Liver (tissue), 9 donors: ENCODE results near the gene ANKRD33B. TPM values are rescaled to one million over a fixed set of nuclear protein-coding genes. Genes with fewer than 3 reads are reported as not detected.

ENCODE experiments used
- DNase-seq: peaks from one replicate; pipeline ENCODE4 v3.0.0-alpha.2; 2017; ENCODE audit warnings: low spot score
- H3K27ac ChIP-seq, 2 donors: one replicate each; pipeline ENCODE4 v1.7.0; 2013; ENCODE audit warnings: inconsistent platforms in 2 of 2, low read length in 2 of 2, control low read depth in 1 of 2, low read depth in 1 of 2, mild to moderate bottlenecking in 1 of 2
- H3K27me3 ChIP-seq, 4 donors: one replicate each; pipeline versions ENCODE4 v1.6.1 to v1.7.0; 2013; ENCODE audit warnings: low read length in 3 of 4, inconsistent platforms in 1 of 4, mild to moderate bottlenecking in 1 of 4, moderate library complexity in 1 of 4; ENCODE audit not compliant: control insufficient read depth in 4 of 4, insufficient read depth in 4 of 4
- H3K36me3 ChIP-seq, 4 donors: one replicate each; pipeline versions ENCODE4 v1.6.1 to v1.7.0; 2013; ENCODE audit warnings: low read length in 3 of 4, mild to moderate bottlenecking in 3 of 4, low read depth in 1 of 4, moderate library complexity in 1 of 4; ENCODE audit not compliant: control insufficient read depth in 4 of 4, insufficient read depth in 3 of 4
- H3K4me1 ChIP-seq, 4 donors: one replicate each; pipeline versions ENCODE4 v1.6.1 to v1.7.0; 2013; ENCODE audit warnings: low read length in 3 of 4, mild to moderate bottlenecking in 3 of 4, moderate library complexity in 1 of 4; ENCODE audit not compliant: control insufficient read depth in 4 of 4, insufficient read depth in 4 of 4
- H3K4me3 ChIP-seq, 3 donors: one replicate each; pipeline versions ENCODE4 v1.6.1 to v1.7.0; 2013; ENCODE audit warnings: low read length in 3 of 3, control low read depth in 1 of 3, low read depth in 1 of 3, mild to moderate bottlenecking in 1 of 3
- H3K9ac ChIP-seq, 2 donors: one replicate each; pipeline ENCODE4 v1.7.0; 2013; ENCODE audit warnings: low read length in 2 of 2, mild to moderate bottlenecking in 2 of 2, moderate library complexity in 2 of 2, control low read depth in 1 of 2, low read depth in 1 of 2
- H3K9me3 ChIP-seq, 4 donors: one replicate each; pipeline versions ENCODE4 v1.6.1 to v1.7.0; 2013; ENCODE audit warnings: low read length in 3 of 4; ENCODE audit not compliant: control insufficient read depth in 4 of 4
- ATF3 ChIP-seq: IDR thresholded peaks from 2 replicates; pipeline ENCODE4 v1.6.1; 2016; ENCODE audit warnings: antibody characterized with exemption
- CTCF ChIP-seq: fragments of 150-350 bp; IDR thresholded peaks from 2 replicates; pipeline ENCODE4 v1.5.1; 2017; ENCODE audit warnings: improper control_type of control experiment, low read depth, low read length; ENCODE audit not compliant: missing input control
- EGR1 ChIP-seq, 2 donors: IDR thresholded peaks; 2 replicates each; pipeline ENCODE4 v1.6.1; 2016 to 2018; ENCODE audit warnings: antibody characterized with exemption in 2 of 2, low read depth in 2 of 2
- FOXA1 ChIP-seq: IDR thresholded peaks from 2 replicates; pipeline ENCODE4 v1.6.1; 2016; ENCODE audit warnings: antibody characterized with exemption
- GABPA ChIP-seq, 2 donors: IDR thresholded peaks in 1 of 2; conservative IDR thresholded peaks in 1 of 2; 2 replicates each; pipeline ENCODE4 v1.6.1; 2016; ENCODE audit warnings: antibody characterized with exemption in 2 of 2, mild to moderate bottlenecking in 1 of 2, moderate library complexity in 1 of 2
- HNF4A ChIP-seq, 2 donors: conservative IDR thresholded peaks; 2 replicates each; pipeline ENCODE4 v1.6.1; 2016; ENCODE audit warnings: antibody characterized with exemption in 2 of 2, mild to moderate bottlenecking in 2 of 2
- HNF4G ChIP-seq: IDR thresholded peaks from 2 replicates; pipeline ENCODE4 v1.6.1; 2016; ENCODE audit warnings: antibody characterized with exemption
- JUND ChIP-seq, 2 donors: IDR thresholded peaks; 2 replicates each; pipeline ENCODE4 v1.6.1; 2016; ENCODE audit warnings: antibody characterized with exemption in 2 of 2
- MAX ChIP-seq: IDR thresholded peaks from 2 replicates; pipeline ENCODE4 v1.6.1; 2016; ENCODE audit warnings: antibody characterized with exemption
- NR2F2 ChIP-seq: IDR thresholded peaks from 2 replicates; pipeline ENCODE4 v1.6.1; 2016; ENCODE audit warnings: antibody characterized with exemption
- RAD21 ChIP-seq, 2 donors: IDR thresholded peaks; 2 replicates each; pipeline ENCODE4 v1.6.1; 2016; ENCODE audit warnings: antibody characterized with exemption in 2 of 2, mild to moderate bottlenecking in 2 of 2
- RXRA ChIP-seq, 2 donors: IDR thresholded peaks; 2 replicates each; pipeline ENCODE4 v1.6.1; 2017 to 2018; ENCODE audit warnings: antibody characterized with exemption in 2 of 2, mild to moderate bottlenecking in 1 of 2
- SP1 ChIP-seq: IDR thresholded peaks from 2 replicates; pipeline ENCODE4 v1.6.1; 2018; ENCODE audit warnings: antibody characterized with exemption, mild to moderate bottlenecking
- TAF1 ChIP-seq: conservative IDR thresholded peaks from 2 replicates; pipeline ENCODE4 v1.6.1; 2016; ENCODE audit warnings: antibody characterized with exemption, mild to moderate bottlenecking
- YY1 ChIP-seq: IDR thresholded peaks from 2 replicates; pipeline ENCODE4 v1.6.1; 2016; ENCODE audit warnings: antibody characterized with exemption, mild to moderate bottlenecking
- WGBS: extraction: QIAGEN DNeasy Blood & Tissue Kit; methylation state at CpG from one replicate; pipeline ENCODE4 v1.1.7; 2013; 5-methylcytosine and 5-hydroxymethylcytosine counted together
- polyA plus RNA-seq, 2 donors: library from polyadenylated mRNA; stranded (reverse) in 1 of 2; unstranded in 1 of 2; fragments of 200-250 nt in 1 of 2; fragments of >200 nt in 1 of 2; fragmentation: Nextera tagmentation in 1 of 2; extraction: Ambion mirVana in 1 of 2; gene quantifications; one replicate each; pipeline versions ENCODE4 v1.2.1 to v1.2.3, GENCODE V29; 2013 to 2015
- total RNA-seq, 2 donors: library from RNA; depleted of rRNA; stranded (reverse); fragments of >200 nt; gene quantifications; one replicate each; pipeline ENCODE4 v1.2.3, GENCODE V29; 2014
- TF ChIP-seq, protein P1 (sequence below): IDR thresholded peaks from 2 replicates; pipeline ENCODE4 v1.6.1; 2016; ENCODE audit warnings: antibody characterized with exemption
- TF ChIP-seq, protein P2 (sequence below): IDR thresholded peaks from 2 replicates; pipeline ENCODE4 v1.6.1; 2016; ENCODE audit warnings: antibody characterized with exemption, mild to moderate bottlenecking
- donor health status: healthy.
- donor health status: healthy.
- donor health status: healthy.
- donor health status: healthy.
- donor health status: healthy.

ANKRD33B gene
- total and polyA plus RNA-seq, 4 donors, result 0.09 to 1.9 (median 0.25) TPM; not detected in 1

DNA sequence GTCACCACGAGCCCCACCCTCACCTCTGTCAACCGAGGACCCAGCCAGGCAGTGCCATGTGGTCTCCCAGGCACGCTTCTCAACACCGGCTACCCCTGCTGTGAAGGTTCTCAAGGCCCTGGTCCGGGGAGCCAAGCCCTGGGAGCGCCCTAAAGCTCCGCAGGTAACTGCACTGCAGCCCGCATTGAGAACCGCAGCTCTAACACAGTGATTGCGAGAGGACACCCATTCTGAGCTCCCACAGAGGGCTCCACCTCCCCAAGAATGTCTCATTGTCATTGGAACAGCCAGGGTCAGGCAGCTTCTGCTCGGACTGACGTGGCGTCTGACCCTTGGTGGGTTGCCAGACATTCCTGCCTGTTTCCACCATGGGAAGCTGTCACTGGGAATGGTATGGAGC lies 88.3 kb downstream of the ANKRD33B start:
- DNase-seq, result no peak
- Histone ChIP-seq H3K36me3 (no peaks in the 10 kb centered on the region), H3K4me1 (peaks cover 0 to 5% (median 0%) of the 10 kb centered on the region in 4 donors), H3K27me3 (no peaks in the 10 kb centered on the region), H3K4me3 (no peak overlapping the region), H3K27ac (no peak overlapping the region), H3K9me3 (no peaks in the 10 kb centered on the region), H3K9ac (no peak overlapping the region)
- TF ChIP-seq TAF1 (no peak), ATF3 (no peak), JUND (IDR thresholded peaks at IDR 0.05) (no peak), SP1 (no peak), HNF4G (no peak), EGR1 (IDR thresholded peaks at IDR 0.05; ENCODE audit: low read depth in 2 of 2) (no peak), CTCF (no peak), RAD21 (IDR thresholded peaks at IDR 0.05) (no peak), GABPA (IDR thresholded peaks at IDR 0.05 in 1 of 2, conservative IDR thresholded peaks at IDR 0.05 in 1 of 2) (no peak), FOXA1 (no peak), RXRA (IDR thresholded peaks at IDR 0.05) (no peak), HNF4A (conservative IDR thresholded peaks at IDR 0.05) (no peak), MAX (no peak)
- TF ChIP-seq, protein P1, sequence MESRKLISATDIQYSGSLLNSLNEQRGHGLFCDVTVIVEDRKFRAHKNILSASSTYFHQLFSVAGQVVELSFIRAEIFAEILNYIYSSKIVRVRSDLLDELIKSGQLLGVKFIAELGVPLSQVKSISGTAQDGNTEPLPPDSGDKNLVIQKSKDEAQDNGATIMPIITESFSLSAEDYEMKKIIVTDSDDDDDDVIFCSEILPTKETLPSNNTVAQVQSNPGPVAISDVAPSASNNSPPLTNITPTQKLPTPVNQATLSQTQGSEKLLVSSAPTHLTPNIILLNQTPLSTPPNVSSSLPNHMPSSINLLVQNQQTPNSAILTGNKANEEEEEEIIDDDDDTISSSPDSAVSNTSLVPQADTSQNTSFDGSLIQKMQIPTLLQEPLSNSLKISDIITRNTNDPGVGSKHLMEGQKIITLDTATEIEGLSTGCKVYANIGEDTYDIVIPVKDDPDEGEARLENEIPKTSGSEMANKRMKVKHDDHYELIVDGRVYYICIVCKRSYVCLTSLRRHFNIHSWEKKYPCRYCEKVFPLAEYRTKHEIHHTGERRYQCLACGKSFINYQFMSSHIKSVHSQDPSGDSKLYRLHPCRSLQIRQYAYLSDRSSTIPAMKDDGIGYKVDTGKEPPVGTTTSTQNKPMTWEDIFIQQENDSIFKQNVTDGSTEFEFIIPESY, result no peak
- 85% methylated on average over 13 of the region's 13 CpGs for WGBS

DNA sequence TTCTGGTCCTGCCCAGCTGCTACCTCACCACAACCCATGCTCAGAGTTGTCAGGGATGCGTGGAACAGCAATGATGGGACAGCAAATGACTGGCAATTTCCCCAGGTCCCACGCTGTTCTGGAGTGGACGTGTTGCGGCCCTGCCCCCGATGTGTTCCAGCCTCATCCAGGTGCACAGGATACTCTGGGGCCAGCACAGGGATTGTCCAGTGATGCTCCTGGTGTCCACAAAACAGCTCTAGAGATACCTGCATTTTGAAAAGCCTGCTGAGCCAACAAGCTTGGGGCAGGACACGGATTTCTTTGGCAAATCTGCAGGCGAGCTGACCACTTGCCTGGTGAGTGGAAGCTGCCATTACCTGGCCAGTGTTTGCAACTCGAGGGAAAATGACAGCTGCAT lies 88.7 kb downstream of the ANKRD33B start:
- no peak for DNase-seq
- WGBS, result 89% methylated on average over 8 of the region's 8 CpGs
- TF ChIP-seq HNF4A (conservative IDR thresholded peaks at IDR 0.05), result no peak
- TF ChIP-seq MAX, result no peak
- TF ChIP-seq FOXA1, result no peak
- no peak for TF ChIP-seq CTCF
- TF ChIP-seq NR2F2, result no peak
- TF ChIP-seq YY1, result no peak
- TF ChIP-seq, protein P2, sequence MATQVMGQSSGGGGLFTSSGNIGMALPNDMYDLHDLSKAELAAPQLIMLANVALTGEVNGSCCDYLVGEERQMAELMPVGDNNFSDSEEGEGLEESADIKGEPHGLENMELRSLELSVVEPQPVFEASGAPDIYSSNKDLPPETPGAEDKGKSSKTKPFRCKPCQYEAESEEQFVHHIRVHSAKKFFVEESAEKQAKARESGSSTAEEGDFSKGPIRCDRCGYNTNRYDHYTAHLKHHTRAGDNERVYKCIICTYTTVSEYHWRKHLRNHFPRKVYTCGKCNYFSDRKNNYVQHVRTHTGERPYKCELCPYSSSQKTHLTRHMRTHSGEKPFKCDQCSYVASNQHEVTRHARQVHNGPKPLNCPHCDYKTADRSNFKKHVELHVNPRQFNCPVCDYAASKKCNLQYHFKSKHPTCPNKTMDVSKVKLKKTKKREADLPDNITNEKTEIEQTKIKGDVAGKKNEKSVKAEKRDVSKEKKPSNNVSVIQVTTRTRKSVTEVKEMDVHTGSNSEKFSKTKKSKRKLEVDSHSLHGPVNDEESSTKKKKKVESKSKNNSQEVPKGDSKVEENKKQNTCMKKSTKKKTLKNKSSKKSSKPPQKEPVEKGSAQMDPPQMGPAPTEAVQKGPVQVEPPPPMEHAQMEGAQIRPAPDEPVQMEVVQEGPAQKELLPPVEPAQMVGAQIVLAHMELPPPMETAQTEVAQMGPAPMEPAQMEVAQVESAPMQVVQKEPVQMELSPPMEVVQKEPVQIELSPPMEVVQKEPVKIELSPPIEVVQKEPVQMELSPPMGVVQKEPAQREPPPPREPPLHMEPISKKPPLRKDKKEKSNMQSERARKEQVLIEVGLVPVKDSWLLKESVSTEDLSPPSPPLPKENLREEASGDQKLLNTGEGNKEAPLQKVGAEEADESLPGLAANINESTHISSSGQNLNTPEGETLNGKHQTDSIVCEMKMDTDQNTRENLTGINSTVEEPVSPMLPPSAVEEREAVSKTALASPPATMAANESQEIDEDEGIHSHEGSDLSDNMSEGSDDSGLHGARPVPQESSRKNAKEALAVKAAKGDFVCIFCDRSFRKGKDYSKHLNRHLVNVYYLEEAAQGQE, result no peak
- no peak for TF ChIP-seq RAD21 (IDR thresholded peaks at IDR 0.05)

More for the DNA sequence above, 88.7 kb downstream of the ANKRD33B start:
- H3K4me1 ChIP-seq, result peaks cover 0 to 5% (median 0%) of the 10 kb centered on the region in 4 donors
- H3K27ac ChIP-seq, result no peak overlapping the region
- H3K36me3 ChIP-seq, result no peaks in the 10 kb centered on the region
- no peaks in the 10 kb centered on the region for H3K27me3 ChIP-seq
- no peak overlapping the region for H3K9ac ChIP-seq
- H3K4me3 ChIP-seq, result no peak overlapping the region
- no peaks in the 10 kb centered on the region for H3K9me3 ChIP-seq
